PC-3 (cell line): ENCODE data around the gene KRTAP10-11. TPM values are rescaled to one million over a fixed set of nuclear protein-coding genes. Genes with fewer than 3 reads are reported as not detected.

Experiments
- ATAC-seq: fragments of 200-7000 bp; cut with Tn5 transposase; 2 replicates; pipeline ENCODE4 v1.9.1; 2020; ENCODE audit warnings: mild to moderate bottlenecking, moderate library complexity
- BruUV-seq: library from RNA; stranded (reverse); fragments of 400-500 nt; replicated peaks from 2 replicates; lab custom pipeline; 2021; lab: Mats Ljungman, UMichigan
- CTCF ChIA-PET: fragments of 300-600 bp; sonication (Branson Sonifier 250); formaldehyde crosslinking; loops from one replicate; lab custom pipeline; 2022; ENCODE audit warnings: antibody characterized with exemption; lab: Charles Lee
- POLR2A ChIA-PET: fragments of 300-600 bp; sonication (Branson Sonifier 250); formaldehyde crosslinking; loops from one replicate; lab custom pipeline; 2022; ENCODE audit warnings: antibody characterized with exemption; ENCODE audit not compliant: unreplicated experiment; lab: Charles Lee
- DNase-seq: peaks from one replicate; pipeline ENCODE4 v3.0.0-alpha.2; 2015
- H2AFZ ChIP-seq: fragments of 300-600 bp; sonication (generic); 2 replicates; pipeline ENCODE4 v1.6.0; 2016; ENCODE audit warnings: antibody characterized with exemption, low read length
- H3F3A ChIP-seq: fragments of 300-600 bp; sonication (generic); one replicate; pipeline ENCODE4 v1.6.0; 2017; ENCODE audit warnings: antibody characterized with exemption, low read length, control low read depth, mild to moderate bottlenecking; ENCODE audit not compliant: unreplicated experiment
- H3K27ac ChIP-seq: fragments of 300-600 bp; sonication (generic); 2 replicates; pipeline ENCODE4 v1.5.1; 2016; ENCODE audit warnings: mild to moderate bottlenecking, low read length
- H3K27me3 ChIP-seq: fragments of 300-600 bp; sonication (generic); 2 replicates; pipeline ENCODE4 v1.6.1; 2016; ENCODE audit warnings: low read length, mixed read lengths
- H3K36me3 ChIP-seq: fragments of 300-600 bp; sonication (generic); 2 replicates; pipeline ENCODE4 v1.6.1; 2016; ENCODE audit warnings: low read depth, mixed run types, low read length, mixed read lengths
- H3K4me1 ChIP-seq: fragments of 300-600 bp; sonication (generic); 2 replicates; pipeline ENCODE4 v1.5.1; 2016; ENCODE audit warnings: low read length; ENCODE audit not compliant: insufficient read depth
- H3K4me2 ChIP-seq: fragments of 300-600 bp; sonication (generic); 2 replicates; pipeline ENCODE4 v1.6.0; 2016; ENCODE audit warnings: low read length
- H3K4me3 ChIP-seq: fragments of 300-600 bp; sonication (generic); 2 replicates; pipeline ENCODE4 v1.5.1; 2016; ENCODE audit warnings: mild to moderate bottlenecking, low read length, mixed read lengths
- H3K79me2 ChIP-seq: fragments of 300-600 bp; sonication (generic); 2 replicates; pipeline ENCODE4 v1.6.1; 2017; ENCODE audit warnings: low read length, mixed read lengths
- H3K9ac ChIP-seq: fragments of 300-600 bp; sonication (generic); 2 replicates; pipeline ENCODE4 v1.6.0; 2016; ENCODE audit warnings: mild to moderate bottlenecking, low read length
- H3K9me2 ChIP-seq: fragments of 300-600 bp; sonication (generic); replicated peaks from 2 replicates; pipeline ENCODE4 v1.6.1; 2016; ENCODE audit warnings: mixed run types, low read length, mixed read lengths
- H3K9me3 ChIP-seq: fragments of 300-600 bp; sonication (generic); 2 replicates; pipeline ENCODE4 v1.6.1; 2016; ENCODE audit warnings: low read length, mixed read lengths
- H4K20me1 ChIP-seq: fragments of 300-600 bp; sonication (generic); 2 replicates; pipeline ENCODE4 v1.6.1; 2016; ENCODE audit warnings: low read length, mixed read lengths
- EZH2 ChIP-seq: fragments of 300-600 bp; sonication (generic); IDR thresholded peaks from one replicate; pipeline ENCODE4 v1.6.1; 2017; ENCODE audit warnings: antibody characterized with exemption, mild to moderate bottlenecking, low read length; ENCODE audit not compliant: unreplicated experiment
- EZH2phosphoT487 ChIP-seq: fragments of 300-600 bp; sonication (generic); IDR thresholded peaks from 2 replicates; pipeline ENCODE4 v1.6.1; 2018; ENCODE audit warnings: mild to moderate bottlenecking, antibody characterized with exemption, low read length, borderline replicate concordance
- intact Hi-C: fragments of 100-400 bp; cut with micrococcal nuclease; formaldehyde crosslinking; loops from 2 replicates; pipeline ENCODE4 v1.9.0; 2023
- total RNA-seq: library from RNA; depleted of rRNA; stranded (reverse); fragments of >200 nt; gene quantifications from 2 replicates; pipeline ENCODE4 v1.2.3, GENCODE V29; 2014
- TF ChIP-seq, protein P1 (sequence below): fragments of 300-600 bp; sonication (generic); conservative IDR thresholded peaks from 2 replicates; pipeline ENCODE4 v1.5.1; 2017; ENCODE audit warnings: antibody characterized with exemption, low read depth, mild to moderate bottlenecking, low read length

KRTAP10-11 gene
- total RNA-seq, 1 experiment from 2014 or later: not detected

DNA sequence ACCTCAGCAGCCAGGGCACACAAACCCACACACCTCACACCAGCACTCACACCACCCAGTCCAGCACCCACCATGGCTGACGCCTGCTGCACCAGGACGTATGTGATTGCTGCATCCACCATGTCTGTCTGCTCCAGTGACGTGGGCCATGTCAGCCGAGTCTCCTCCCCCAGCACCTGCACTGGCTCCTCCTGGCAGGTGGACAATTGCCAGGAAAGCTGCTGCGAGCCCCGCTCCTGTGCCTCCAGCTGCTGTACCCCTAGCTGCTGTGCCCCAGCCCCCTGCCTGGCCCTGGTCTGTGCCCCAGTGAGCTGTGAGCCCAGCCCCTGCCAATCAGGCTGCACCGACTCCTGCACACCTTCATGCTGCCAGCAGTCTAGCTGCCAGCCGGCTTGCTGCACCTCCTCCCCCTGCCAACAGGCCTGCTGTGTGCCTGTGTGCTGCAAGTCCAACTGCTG, 34.2 kb upstream of the KRTAP10-11 start, which contains the start of gene KRTAP10-8:
Gene KRTAP10-8 (plus strand): TSS at position 51 of the 458 bp plus-strand sequence. CDS start 22 bp downstream, at position 73.
- H3K27me3 ChIP-seq: no peaks in the 10 kb centered on the region
- H3K36me3 ChIP-seq: no peaks in the 10 kb centered on the region
- no peaks in the 10 kb centered on the region for H3K9me2 ChIP-seq
- no peaks in the 10 kb centered on the region for H3F3A ChIP-seq
- ATAC-seq: no peak
- H4K20me1 ChIP-seq: no peaks in the 10 kb centered on the region
- no peaks in the 10 kb centered on the region for H3K4me1 ChIP-seq
- POLR2A ChIA-PET: no interaction called here
- H2AFZ ChIP-seq: no peak within 1 kb of the TSS
- no peak within 1 kb of the TSS for H3K4me2 ChIP-seq
- CTCF ChIA-PET: no interaction called here
- DNase-seq: no peak
- no peak within 1 kb of the TSS for H3K9ac ChIP-seq
- TF ChIP-seq EZH2phosphoT487 (no peak), EZH2 (no peak)
- TF ChIP-seq, protein P1, sequence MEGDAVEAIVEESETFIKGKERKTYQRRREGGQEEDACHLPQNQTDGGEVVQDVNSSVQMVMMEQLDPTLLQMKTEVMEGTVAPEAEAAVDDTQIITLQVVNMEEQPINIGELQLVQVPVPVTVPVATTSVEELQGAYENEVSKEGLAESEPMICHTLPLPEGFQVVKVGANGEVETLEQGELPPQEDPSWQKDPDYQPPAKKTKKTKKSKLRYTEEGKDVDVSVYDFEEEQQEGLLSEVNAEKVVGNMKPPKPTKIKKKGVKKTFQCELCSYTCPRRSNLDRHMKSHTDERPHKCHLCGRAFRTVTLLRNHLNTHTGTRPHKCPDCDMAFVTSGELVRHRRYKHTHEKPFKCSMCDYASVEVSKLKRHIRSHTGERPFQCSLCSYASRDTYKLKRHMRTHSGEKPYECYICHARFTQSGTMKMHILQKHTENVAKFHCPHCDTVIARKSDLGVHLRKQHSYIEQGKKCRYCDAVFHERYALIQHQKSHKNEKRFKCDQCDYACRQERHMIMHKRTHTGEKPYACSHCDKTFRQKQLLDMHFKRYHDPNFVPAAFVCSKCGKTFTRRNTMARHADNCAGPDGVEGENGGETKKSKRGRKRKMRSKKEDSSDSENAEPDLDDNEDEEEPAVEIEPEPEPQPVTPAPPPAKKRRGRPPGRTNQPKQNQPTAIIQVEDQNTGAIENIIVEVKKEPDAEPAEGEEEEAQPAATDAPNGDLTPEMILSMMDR: no peak
- H3K4me3 ChIP-seq: no peak within 1 kb of the TSS
- 0 out of 2 replicates have a peak, but pooled peaks cover 3% of the 10 kb centered on the region for H3K9me3 ChIP-seq
- no peak within 1 kb of the TSS for H3K27ac ChIP-seq
- H3K79me2 ChIP-seq: no peaks in the 10 kb centered on the region
- intact Hi-C loops: no loop called here
- no TSS peak for BruUV-seq

DNA sequence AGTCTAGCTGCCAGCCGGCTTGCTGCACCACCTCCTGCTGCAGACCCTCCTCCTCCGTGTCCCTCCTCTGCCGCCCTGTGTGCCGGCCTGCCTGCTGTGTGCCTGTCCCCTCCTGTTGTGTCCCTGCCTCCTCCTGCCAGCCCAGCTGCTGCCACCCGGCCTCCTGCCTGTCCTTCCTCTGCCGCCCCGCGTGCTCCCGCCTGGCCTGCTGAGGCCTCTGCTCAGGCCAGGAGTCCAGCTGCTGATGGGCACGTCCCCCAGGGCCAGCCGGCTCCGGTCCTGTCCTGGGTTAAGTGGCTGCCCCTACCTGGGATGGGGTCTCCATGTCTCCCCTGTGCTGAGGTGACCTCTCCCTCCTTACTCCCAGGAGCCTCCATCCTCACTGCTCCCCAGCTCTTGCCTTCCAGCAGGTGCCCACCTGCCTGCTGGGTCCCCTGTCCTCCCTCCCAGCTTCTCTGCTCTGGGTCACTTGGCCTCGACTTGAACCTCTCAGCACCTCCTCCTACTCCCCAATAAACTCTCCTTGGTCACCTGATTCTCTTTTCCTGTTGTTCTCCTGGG, 33.5 kb upstream of the KRTAP10-11 start:
- H3K4me2 ChIP-seq: no peak overlapping the region
- no peaks in the 10 kb centered on the region for H3K9me2 ChIP-seq
- H3K9ac ChIP-seq: no peak overlapping the region
- no peak for DNase-seq
- H3K36me3 ChIP-seq: no peaks in the 10 kb centered on the region
- no peaks in the 10 kb centered on the region for H3K4me1 ChIP-seq
- 0 out of 2 replicates have a peak, but pooled peaks cover 3% of the 10 kb centered on the region for H3K9me3 ChIP-seq
- no peak for ATAC-seq
- TF ChIP-seq EZH2phosphoT487: no peak
- no peak for TF ChIP-seq EZH2
- TF ChIP-seq, protein P1: no peak
- POLR2A ChIA-PET: no interaction called here
- intact Hi-C loops: no loop called here
- H4K20me1 ChIP-seq: no peaks in the 10 kb centered on the region
- H2AFZ ChIP-seq: no peak overlapping the region
- no peaks in the 10 kb centered on the region for H3K27me3 ChIP-seq
- no peaks in the 10 kb centered on the region for H3K79me2 ChIP-seq
- H3K27ac ChIP-seq: no peak overlapping the region
- no TSS peak for BruUV-seq
- no peak overlapping the region for H3K4me3 ChIP-seq
- no peaks in the 10 kb centered on the region for H3F3A ChIP-seq
- CTCF ChIA-PET: no interaction called here

DNA sequence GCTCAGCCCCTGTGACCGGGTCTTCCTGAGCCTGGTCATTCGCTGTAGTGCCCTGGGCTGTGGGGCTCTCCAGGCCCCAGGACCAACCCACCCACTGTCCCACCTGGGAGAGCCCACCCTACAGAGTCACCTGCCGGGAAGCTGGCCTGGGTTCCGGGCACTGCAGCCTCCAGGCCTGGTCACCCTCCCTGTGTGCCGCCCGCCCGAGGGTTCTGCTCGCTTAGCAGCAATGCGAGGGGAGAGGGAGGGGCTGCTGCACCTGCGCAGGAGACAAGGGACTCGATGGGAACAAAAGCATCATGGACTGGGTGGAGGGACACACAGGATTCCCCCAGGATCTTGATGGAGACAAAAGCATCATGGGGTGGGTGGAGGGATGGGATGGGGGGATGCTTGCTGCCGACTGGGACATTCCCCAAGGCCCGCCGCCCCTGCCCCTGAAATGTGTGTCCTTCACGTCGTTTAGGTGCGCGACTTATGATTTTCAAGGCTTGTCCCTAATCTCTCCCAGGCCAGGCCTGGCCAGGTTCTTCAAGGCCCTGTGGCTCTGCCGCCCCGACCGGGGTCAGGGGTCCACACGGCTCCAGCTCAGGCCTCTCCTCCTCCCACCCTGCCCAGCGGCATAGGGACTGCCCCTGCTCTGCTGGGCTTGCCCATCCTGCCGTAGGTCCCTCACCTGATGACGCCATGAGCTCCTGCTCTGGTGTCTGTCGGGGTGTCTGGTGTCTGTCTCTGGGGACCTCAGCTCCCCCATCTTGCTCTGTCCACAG, 32.6 kb upstream of the KRTAP10-11 start:
- Histone ChIP-seq H3F3A (no peaks in the 10 kb centered on the region), H3K9ac (no peak overlapping the region), H3K9me2 (no peaks in the 10 kb centered on the region), H2AFZ (no peak overlapping the region), H3K4me3 (no peak overlapping the region), H3K4me1 (no peaks in the 10 kb centered on the region), H3K27me3 (no peaks in the 10 kb centered on the region), H3K36me3 (no peaks in the 10 kb centered on the region), H4K20me1 (no peaks in the 10 kb centered on the region), H3K9me3 (0 out of 2 replicates have a peak, but pooled peaks cover 3% of the 10 kb centered on the region), H3K4me2 (no peak overlapping the region), H3K27ac (no peak overlapping the region), H3K79me2 (no peaks in the 10 kb centered on the region)
- DNase-seq: no peak
- ChIA-PET CTCF (no interaction called here), POLR2A (no interaction called here)
- no peak for TF ChIP-seq EZH2phosphoT487
- TF ChIP-seq, protein P1: no peak
- no peak for TF ChIP-seq EZH2
- no peak for ATAC-seq
- intact Hi-C loops: no loop called here
- BruUV-seq: no TSS peak
